Epithelial cell of esophagus (primary cell): ENCODE measurements around the gene OSCP1.

Source experiments
- DNase-seq: peaks from one replicate; pipeline ENCODE4 v3.0.0; 2010; ENCODE audit warnings: low read depth
- H3K4me3 ChIP-seq: 2 replicates; pipeline ENCODE4 v1.5.1; 2011; ENCODE audit warnings: mild to moderate bottlenecking, low read length, control low read depth
- CTCF ChIP-seq: IDR thresholded peaks from 2 replicates; pipeline ENCODE4 v1.5.1; 2011; ENCODE audit warnings: low read depth, mild to moderate bottlenecking, low read length, control low read depth, inconsistent platforms; ENCODE audit not compliant: insufficient read depth; ENCODE audit errors: missing control alignments

Gene OSCP1

GRCh38 chr1:36433102-36433501 is 17.1 kb downstream of the OSCP1 start:
- TF ChIP-seq CTCF, result no peak
- no peak for DNase-seq
- H3K4me3 ChIP-seq, result no peak overlapping the region

DNA sequence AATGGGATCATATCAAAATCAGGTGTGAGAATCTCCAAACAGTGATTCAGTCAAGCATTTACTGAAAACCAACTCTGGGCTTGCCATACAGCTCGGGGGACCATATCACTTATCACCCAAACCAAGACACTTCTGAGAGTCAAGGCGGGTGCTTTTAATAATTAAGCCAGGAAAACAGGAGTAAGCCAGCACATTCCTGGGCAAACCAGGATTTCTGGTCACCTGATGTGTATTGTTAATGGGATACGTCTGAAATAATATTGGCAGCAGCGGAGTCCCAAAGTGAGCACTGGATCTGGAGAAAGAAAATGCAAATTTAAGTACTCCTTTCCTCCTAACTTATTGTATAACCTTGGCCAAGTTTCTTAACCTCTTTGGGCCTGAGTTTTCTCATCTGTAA is 17.6 kb downstream of the OSCP1 start:
- TF ChIP-seq CTCF, result no peak
- no peak for DNase-seq
- H3K4me3 ChIP-seq, result no peak overlapping the region

GRCh38 chr1:36425791-36426190 is 24.5 kb downstream of the OSCP1 start:
- H3K4me3 ChIP-seq, result no peak overlapping the region
- TF ChIP-seq CTCF, result no peak
- peak; percentile 86 for DNase-seq

- H3K4me3 ChIP-seq, result no peak overlapping the region
- no peak for DNase-seq
- TF ChIP-seq CTCF, result no peak
These were observed 28.6 kb downstream of the OSCP1 start for GRCh38 chr1:36421649-36422048.

GRCh38 chr1:36420836-36421317 is 29.4 kb downstream of the OSCP1 start:
- no peak overlapping the region for H3K4me3 ChIP-seq
- peak; percentile 85 for DNase-seq
- TF ChIP-seq CTCF, result peak; percentile 99

- no peak overlapping the region for H3K4me3 ChIP-seq
- TF ChIP-seq CTCF, result no peak
- no peak for DNase-seq
These were observed 29.8 kb downstream of the OSCP1 start for GRCh38 chr1:36420409-36420808.

GRCh38 chr1:36419569-36419968 is 30.7 kb downstream of the OSCP1 start:
- no peak for DNase-seq
- no peak overlapping the region for H3K4me3 ChIP-seq
- TF ChIP-seq CTCF, result no peak
